Lower leg skin (tissue), 3 donors: ENCODE data around the gene ZBTB20.

Experiments
- CTCF ChIP-seq, 3 donors: fragments of 450-650 bp; IDR thresholded peaks; one replicate each; pipeline ENCODE4 v1.5.1; 2016; ENCODE audit warnings: antibody characterized with exemption in 3 of 3, mild to moderate bottlenecking in 3 of 3, moderate library complexity in 2 of 3
- POLR2A ChIP-seq, 2 donors: fragments of 450-650 bp; IDR thresholded peaks; one replicate each; pipeline ENCODE4 v1.6.1; 2016 to 2017; ENCODE audit warnings: antibody characterized with exemption in 2 of 2, mild to moderate bottlenecking in 1 of 2, moderate library complexity in 1 of 2

DNA sequence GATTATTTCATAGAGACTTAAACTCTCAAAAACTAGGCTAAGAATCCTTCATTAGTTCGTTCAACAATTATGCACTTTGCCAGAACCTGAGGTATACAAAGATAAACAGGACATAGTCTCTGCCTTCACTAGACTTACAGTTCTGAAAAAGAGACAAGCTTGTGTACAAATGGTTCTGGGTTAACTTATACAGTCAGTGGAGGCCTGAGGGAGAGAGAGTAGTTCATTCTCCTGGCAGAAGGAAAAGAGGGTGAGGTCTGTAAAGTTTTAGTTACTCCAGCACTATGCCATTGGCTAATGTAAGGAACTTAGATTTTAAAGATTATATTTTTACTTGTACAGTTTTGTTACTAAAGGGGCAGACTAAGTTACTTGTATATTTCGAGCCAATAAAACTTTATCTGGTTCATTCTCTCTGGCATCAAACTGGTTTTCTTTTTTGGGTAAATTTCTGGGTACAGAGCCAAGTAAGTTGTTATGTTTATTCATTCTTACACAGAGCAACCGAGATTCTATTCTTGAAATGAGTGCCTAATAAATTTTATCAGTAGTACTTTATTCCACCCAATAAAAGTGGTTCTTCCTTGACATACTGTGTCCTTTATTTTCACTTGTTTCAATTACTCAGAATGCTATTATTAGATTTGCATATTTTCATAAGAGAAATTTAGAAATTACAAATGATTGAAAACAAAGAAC, 574.6 kb downstream of the ZBTB20 start:
- TF ChIP-seq CTCF (IDR thresholded peaks at IDR 0.05): no peak
- no peak for TF ChIP-seq POLR2A (IDR thresholded peaks at IDR 0.05)
